ENCODE results near the gene RBBP8NL. TPM values are rescaled to one million over a fixed set of nuclear protein-coding genes. Genes with fewer than 3 reads are reported as not detected.
"Not testable (repeated sequence)": the region's sequence is repeated elsewhere in the genome, so short reads cannot be mapped to it uniquely, and the experiment has no call there.

The RBBP8NL gene
- total RNA-seq, 4 donors from 2014 or later = 1.1 to 6.0 (median 4.6) TPM

GRCh38 chr20:62376112-62377063 lies 51.0 kb downstream of the RBBP8NL start:
- H3K27ac ChIP-seq = peak overlapping the region; percentile 20 to 64 (median 32)
- 55 to 63% methylated on average over 14 to 19 of the region's 26 CpGs for WGBS, 2 donors
- intact Hi-C loops (cut with DNase I) = no loop called here

DNA sequence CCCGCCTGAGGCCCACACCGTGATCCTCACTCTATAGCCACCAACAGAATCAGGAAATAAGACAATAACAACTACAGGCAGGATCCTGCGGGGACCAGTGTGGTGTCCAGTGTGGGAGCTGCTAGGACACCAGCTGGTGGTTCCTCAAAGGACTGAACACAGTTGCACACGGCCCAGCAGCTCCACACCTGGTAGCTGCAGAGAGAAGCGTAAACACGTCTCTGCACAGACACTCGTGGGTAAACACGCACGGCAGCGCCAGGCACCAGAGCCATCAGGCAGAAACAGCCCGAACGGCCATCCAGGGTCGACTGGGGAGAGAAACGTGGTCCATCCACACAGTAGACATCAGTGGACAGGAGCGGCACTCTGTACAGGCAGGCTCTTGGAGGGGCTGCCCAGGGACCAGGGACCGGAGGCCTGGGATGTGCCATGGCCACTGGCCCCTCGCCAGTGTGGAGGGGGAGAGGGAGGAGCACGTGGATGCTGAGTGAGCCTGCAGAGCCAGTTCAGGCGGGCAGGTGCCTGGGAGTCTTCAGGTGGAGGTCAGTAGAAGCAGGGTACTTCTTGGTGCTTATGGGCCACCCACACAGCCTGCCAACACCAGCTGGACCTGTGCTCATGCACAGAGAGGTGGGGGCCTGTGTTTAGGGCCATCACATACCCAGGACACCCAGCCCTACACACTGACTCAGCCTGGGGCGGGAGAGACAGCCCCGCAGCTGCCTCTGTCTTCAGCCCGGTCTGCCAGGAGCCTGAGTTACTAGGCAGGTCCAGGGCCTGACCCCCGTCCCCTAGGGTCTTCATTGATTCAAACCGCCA lies 52.8 kb downstream of the RBBP8NL start:
- H3K4me3 ChIP-seq (replicated peaks in 1 of 3) = no peak overlapping the region
- H3K4me1 ChIP-seq = peaks cover 47 to 74% of the 10 kb centered on the region in 2 donors
- no peaks in the 10 kb centered on the region for H3K9me3 ChIP-seq
- intact Hi-C loops (cut with DNase I) = no loop called here
- 54 to 55% methylated on average over 21 to 24 of the region's 24 CpGs for WGBS, 2 donors
- TF ChIP-seq CTCF (IDR thresholded peaks at IDR 0.05) (no peak), POLR2A (IDR thresholded peaks at IDR 0.05) (no peak)
- DNase-seq = peak; percentile 71 to 80
- H3K36me3 ChIP-seq = no peaks in the 10 kb centered on the region
- peak overlapping the region in 2 of 3 donors; percentile 31 to 36 for H3K27ac ChIP-seq
- no peaks in the 10 kb centered on the region for H3K27me3 ChIP-seq

More at GRCh38 chr20:62376112-62377063, 51.0 kb downstream of the RBBP8NL start:
- Histone ChIP-seq H3K27me3 (no peaks in the 10 kb centered on the region), H3K36me3 (no peaks in the 10 kb centered on the region), H3K9me3 (no peaks in the 10 kb centered on the region), H3K4me3 (replicated peaks in 1 of 3) (no peak overlapping the region), H3K4me1 (peaks cover 38 to 69% of the 10 kb centered on the region in 2 donors)
- TF ChIP-seq POLR2A (IDR thresholded peaks at IDR 0.05) = no peak
- peak in 4 of 6 experiments; percentile 33 to 44 (median 42) for TF ChIP-seq CTCF (IDR thresholded peaks at IDR 0.05)
- DNase-seq = peak; percentile 70 to 73

- 76 to 83% methylated on average over 5 to 6 of the region's 40 CpGs for WGBS, 2 donors
- H3K27ac ChIP-seq; H3K27me3 ChIP-seq; DNase-seq; H3K9me3 ChIP-seq; intact Hi-C loops (cut with DNase I); H3K36me3 ChIP-seq; H3K4me3 ChIP-seq (replicated peaks in 1 of 3): not testable (repeated sequence)
- H3K4me1 ChIP-seq = peaks cover 55 to 75% of the 10 kb centered on the region in 2 donors
Measured at GRCh38 chr20:62373631-62374179, 53.6 kb downstream of the RBBP8NL start.

DNA sequence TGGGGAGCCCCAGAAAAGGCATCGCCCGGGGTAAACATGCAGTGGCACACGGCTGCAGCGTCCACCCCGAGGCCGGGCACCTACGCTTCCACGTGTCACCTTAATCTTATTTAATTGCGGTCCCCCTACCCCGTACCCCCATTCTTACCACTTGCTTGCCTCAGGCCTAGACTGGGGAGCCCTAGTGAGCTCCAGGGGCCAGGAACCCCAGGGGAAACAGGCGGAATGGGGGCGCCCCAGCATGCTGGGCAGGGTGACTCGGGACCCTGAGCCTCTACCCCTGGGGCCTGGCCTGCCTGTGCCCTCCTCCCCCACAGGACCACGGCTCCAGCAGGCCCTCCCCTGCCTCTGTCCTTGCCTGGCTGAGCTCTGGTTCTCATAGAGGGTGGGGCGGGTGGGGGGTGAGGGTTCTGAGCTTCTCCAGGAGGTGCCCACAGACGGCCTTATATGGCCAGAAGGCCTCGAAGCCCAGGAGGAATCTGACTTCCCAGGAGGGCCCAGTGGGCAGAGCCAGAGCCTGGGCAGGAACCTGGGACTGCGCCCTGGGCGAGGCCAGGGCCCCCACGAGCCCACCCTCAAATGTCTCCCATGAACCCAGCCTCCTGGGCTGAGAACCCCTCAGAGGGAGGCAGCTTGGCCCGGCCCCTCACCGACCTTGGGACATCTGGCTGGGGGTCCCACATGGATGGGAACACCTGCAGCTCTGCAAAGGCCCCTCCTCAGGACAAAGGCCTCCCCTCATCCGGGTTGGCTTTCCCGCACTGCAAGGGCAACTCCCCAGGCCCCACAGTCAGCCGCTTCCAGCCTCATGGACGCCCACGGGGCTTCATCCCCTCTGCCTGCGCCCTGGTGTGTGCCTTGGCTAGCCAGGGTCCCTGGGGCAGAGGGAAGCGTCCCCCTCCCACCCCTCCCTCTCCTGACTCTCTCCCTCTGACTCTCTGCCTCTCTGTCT lies 55.0 kb downstream of the RBBP8NL start:
- peaks cover 55 to 75% of the 10 kb centered on the region in 2 donors for H3K4me1 ChIP-seq

More for the DNA sequence above, 55.0 kb downstream of the RBBP8NL start:
- no peaks in the 10 kb centered on the region for H3K9me3 ChIP-seq
- no peaks in the 10 kb centered on the region for H3K27me3 ChIP-seq
- H3K36me3 ChIP-seq = no peaks in the 10 kb centered on the region
- no peak overlapping the region for H3K27ac ChIP-seq
- WGBS, 2 donors = 84 to 87% methylated on average over 18 to 22 of the region's 29 CpGs
- TF ChIP-seq CTCF (IDR thresholded peaks at IDR 0.05) = no peak
- no peak for TF ChIP-seq POLR2A (IDR thresholded peaks at IDR 0.05)
- intact Hi-C loops (cut with DNase I) = no loop called here
- no peak overlapping the region for H3K4me3 ChIP-seq (replicated peaks in 1 of 3)
- no peak for DNase-seq
